Hematopoietic multipotent progenitor cell treated with erythropoietin and hydrocortisone succinate and interleukin-3 and kit ligand, for 15 days (in vitro differentiated cells): ENCODE measurements around the gene RIPK4.
"Not testable (repeated sequence)": the region's sequence is repeated elsewhere in the genome, so short reads cannot be mapped to it uniquely, and the experiment has no call there.

Experiments used
- DNase-seq: peaks from one replicate; pipeline ENCODE4 v3.0.0-alpha.2; 2015; ENCODE audit warnings: low spot score

The RIPK4 gene

GRCh38 chr21:41714299-41714865, 52.5 kb downstream of the RIPK4 start:
- DNase-seq: not testable (repeated sequence)

GRCh38 chr21:41713495-41714281, 53.2 kb downstream of the RIPK4 start:
- no peak for DNase-seq

GRCh38 chr21:41712730-41713129, 54.1 kb downstream of the RIPK4 start:
- DNase-seq: no peak

- no peak for DNase-seq
These were observed 54.7 kb downstream of the RIPK4 start for GRCh38 chr21:41712201-41712600.

- no peak for DNase-seq
These were observed 55.3 kb downstream of the RIPK4 start for GRCh38 chr21:41711416-41712007.

GRCh38 chr21:41710823-41711160, 56.1 kb downstream of the RIPK4 start:
- DNase-seq: no peak

- DNase-seq: no peak
These were observed 56.7 kb downstream of the RIPK4 start for GRCh38 chr21:41709965-41710822.

GRCh38 chr21:41709166-41709565, 57.7 kb downstream of the RIPK4 start:
- DNase-seq: no peak

GRCh38 chr21:41707960-41708330, 58.9 kb downstream of the RIPK4 start:
- DNase-seq: no peak

- no peak for DNase-seq
These were observed 59.5 kb downstream of the RIPK4 start for GRCh38 chr21:41707231-41707959.

- no peak for DNase-seq
These were observed 60.2 kb downstream of the RIPK4 start for GRCh38 chr21:41706678-41707077.

- no peak for DNase-seq
These were observed 60.6 kb downstream of the RIPK4 start for GRCh38 chr21:41706263-41706639.

GRCh38 chr21:41705546-41706262, 61.1 kb downstream of the RIPK4 start:
- no peak for DNase-seq

- DNase-seq: no peak
These were observed 62.9 kb downstream of the RIPK4 start for GRCh38 chr21:41703857-41704501.

GRCh38 chr21:41701749-41702148, 65.1 kb downstream of the RIPK4 start:
- DNase-seq: no peak

GRCh38 chr21:41699311-41699710, 67.5 kb downstream of the RIPK4 start:
- DNase-seq: no peak

GRCh38 chr21:41698071-41698470, 68.8 kb downstream of the RIPK4 start:
- DNase-seq: no peak

GRCh38 chr21:41695513-41695912, 71.3 kb downstream of the RIPK4 start:
- DNase-seq: no peak

- not testable (repeated sequence) for DNase-seq
These were observed 72.8 kb downstream of the RIPK4 start for GRCh38 chr21:41694042-41694441.

GRCh38 chr21:41692185-41692565, 74.7 kb downstream of the RIPK4 start:
- DNase-seq: no peak
